HuH-7 (cell line): ENCODE data around the gene RBCK1.
A peak's percentile ranks its signal among the peaks of the same experiment; 100 is the strongest.
"Not testable (repeated sequence)": the region's sequence is repeated elsewhere in the genome, so short reads cannot be mapped to it uniquely, and the experiment has no call there.

Source experiments
- DNase-seq: peaks from one replicate; pipeline ENCODE4 v3.0.0; 2011; ENCODE audit warnings: low spot score

Gene RBCK1

DNA sequence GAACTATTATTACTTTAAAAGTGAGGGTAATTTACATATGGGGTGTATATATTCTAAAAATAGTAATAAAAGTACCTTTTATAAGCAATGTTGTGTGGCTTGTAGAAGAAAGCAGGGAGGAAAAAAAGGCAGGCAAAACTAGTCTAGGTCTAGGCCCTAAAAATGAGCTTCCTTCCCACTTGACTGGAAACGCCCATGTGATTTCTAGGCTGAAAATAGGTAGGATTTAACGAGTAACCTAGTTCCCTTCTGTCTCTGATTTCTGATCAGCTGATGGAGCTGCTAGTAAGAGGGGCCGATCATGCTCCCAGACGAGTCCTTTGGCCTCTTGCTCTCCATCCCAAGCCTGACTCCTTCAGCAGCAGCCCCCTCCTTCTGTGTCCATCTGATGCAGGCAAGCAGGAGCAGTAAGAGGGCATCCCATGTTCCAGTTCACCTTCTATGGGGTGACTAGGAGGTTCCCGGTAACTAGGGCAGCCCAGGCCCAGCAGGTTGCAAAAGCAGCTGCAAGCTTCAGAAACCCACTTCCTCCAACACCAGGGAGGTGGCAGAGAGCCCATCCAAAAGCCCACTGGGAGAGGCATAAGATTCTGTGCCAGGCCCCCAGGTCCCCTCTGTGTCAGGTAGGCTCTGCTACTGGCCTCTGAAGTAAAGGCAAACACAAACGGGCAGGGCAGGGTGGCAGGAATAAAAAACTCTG lies 29.8 kb downstream of the RBCK1 start:
- no peak for DNase-seq

DNA sequence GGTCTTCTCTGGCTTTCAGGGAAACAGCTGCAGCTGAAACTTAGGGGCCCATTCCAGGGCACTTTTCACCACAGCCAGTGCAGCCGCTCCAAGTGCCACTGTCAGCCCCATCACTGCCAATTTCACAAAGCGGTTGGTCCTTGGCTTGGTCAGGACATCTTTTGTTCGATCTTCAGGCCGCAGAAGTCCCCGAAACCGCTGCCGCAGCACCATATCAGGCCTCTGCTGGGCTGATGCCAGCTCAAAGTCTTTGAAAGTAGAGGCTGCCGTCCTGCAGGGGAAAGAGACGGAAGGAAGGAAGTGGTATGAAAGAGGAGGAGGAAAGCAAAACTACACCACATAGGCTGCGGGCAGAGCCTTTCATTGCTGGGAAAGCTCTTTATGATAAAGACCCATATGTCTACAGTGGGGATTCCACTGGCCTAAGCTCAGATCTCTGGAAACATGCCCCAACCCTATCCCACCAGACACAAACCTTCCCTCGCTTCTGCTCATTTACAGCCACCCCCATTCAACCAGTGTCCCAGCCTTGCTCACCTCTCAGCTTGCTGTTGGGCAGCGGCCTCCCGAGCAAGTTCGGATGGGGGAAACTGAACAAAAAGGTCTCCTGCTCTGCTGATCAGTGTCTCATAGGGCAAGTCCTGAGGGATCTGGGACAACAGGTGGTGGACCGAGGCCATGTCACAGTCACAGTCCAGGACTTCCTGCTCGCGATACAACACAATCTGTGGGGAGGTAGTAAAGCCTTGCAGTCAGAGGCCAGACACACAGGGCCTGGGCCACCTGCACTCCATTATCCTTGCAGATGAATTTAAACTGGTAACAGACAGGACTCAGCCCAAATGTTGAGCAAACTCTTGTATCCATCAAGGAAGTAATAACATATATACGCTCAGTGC lies 30.7 kb downstream of the RBCK1 start:
- no peak for DNase-seq

DNA sequence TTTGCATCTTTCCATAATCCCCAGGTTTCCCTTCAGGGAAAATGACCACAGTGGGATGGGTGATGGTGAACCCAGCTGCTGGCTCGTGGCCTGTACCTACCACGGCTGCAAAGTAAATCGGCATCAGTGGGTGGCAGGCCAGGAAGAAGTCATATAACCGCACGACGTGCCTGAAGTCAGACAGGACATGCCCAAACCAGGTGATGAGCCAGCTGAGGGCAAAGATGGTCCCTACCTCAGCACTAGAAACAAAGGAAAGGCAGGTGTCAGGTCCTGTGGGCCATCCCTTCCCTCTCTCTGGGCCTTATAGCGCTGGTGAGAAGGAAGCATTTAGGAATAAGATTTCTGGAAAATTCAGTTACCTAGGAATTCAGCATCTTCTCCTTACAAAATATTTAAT lies 32.0 kb downstream of the RBCK1 start:
- DNase-seq, result no peak

DNA sequence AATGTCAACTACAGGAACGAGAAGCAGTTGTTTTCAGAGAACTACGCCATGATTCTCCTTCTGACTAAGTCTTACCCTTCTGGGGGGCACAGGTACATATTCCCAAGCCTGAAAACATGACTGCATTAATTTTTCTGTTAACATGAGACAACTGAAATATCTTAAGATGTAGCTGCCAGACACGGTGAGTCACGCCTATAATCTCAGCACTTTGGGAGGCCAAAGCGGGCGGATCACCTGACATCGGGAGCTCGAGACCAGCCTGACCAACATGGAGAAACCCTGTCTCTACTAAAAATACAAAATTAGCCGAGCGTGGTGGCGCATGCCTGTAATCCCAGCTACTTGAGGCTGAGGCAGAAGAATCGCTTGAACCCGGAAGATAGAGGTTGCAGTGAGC lies 32.5 kb downstream of the RBCK1 start:
- DNase-seq, result no peak

DNA sequence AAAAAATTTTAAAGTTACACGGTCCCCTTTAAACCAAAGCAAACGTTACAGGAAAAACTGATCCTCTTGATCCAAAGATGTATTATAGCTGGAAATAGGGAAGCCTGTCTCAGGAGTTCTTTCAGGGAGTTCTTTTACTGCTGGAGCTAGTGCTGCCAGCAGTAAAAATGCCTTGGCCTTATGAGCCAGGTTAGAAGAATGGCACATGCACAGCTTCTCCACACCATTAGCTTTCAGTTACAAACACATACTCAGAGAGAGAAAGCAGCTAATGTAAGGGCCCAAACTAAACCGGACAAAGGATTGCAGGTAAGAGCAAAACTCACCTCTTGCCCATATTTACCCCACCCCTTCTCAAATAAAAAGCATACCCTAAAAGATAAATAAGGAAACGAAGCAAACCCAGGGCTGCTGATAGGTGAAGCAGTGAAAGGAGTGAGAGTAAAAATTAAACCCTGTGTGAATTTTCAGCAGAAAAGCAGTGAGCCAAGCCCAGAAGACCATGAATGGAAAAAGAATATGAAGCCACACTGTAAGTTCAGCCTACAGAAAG lies 35.2 kb downstream of the RBCK1 start:
- DNase-seq, result no peak

DNA sequence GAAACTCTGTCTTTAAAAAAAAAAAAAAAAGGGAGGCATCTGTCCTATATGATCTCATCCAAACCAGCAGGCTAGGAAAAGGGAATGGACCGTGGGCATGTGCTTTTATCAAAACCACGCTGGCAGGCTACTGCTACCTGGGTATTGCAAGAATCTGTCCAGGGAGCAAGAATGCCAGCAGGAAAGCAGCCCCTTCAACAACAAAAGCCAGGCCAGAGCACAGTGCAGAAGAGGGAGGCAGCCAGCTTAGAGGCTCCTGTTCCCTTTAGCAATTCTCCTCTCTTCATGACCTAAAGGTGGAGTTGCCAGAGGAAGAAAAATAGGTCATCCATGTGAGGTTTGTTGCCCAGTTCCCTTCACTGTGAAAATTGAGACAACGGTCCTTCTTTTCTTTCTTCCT lies 36.0 kb downstream of the RBCK1 start:
- DNase-seq, result no peak

DNA sequence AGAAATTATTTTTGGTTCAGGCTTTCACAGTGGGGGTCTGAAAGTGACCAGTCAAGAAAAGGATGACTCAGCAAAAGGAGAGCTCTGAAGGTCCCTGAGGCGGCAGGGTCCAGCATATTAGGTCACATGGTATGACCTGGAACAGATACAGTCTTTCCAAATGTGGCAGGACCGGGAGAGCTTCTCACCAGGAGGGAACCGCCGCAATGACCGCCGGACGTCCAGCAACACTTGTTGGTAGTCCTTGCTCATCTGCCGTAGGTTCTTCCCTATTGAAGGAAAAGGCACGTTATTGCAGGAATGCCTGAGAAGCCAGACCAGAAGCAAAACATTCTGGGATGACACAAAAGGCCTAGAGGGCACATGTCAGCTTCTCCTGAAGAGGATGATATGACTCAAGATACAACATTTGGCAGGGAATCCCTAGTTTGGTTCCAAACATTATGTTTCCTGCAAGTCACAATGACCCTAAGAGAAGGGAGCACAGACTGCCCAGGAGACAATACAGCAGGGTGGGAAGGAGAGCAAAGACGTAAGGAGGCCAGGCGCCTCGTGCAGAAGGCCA lies 36.8 kb downstream of the RBCK1 start:
- DNase-seq, result no peak

DNA sequence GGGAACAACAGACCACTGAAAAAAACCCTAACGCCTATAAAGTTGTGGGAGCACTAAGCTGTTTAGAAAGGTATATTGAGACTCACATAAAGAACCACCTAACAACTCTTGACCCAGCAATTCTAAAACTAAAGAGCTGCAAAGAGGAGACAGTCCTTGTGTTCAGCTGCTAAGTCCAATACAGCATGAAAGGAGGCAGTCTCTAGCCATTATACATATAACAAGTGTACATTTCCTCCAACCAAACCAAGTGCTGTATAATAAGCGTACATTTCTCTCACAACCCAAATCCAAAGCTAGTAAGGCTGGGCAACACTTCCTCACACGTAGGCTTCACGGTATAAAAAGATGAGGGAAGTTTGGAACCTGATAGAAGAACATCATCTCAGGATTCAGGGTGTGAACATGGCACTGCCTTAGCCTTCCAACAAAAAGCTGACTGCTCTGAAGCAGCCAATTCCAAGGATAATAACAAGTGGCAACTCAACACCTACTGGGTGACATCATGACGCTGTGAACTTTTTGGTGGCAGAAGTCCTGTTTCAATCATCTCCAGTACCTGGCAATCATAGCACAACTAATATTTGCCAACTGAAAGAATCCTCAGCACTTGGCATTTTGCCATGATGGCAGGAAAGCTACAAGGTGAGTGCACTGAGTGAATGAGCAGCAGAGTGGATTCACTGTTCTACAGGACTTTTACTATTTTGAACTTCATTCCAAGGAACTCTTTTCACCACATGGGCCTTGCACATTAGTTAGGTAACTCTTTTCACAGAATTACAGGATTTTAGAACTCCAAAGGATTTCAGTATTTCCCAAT lies 37.6 kb downstream of the RBCK1 start:
- no peak for DNase-seq

DNA sequence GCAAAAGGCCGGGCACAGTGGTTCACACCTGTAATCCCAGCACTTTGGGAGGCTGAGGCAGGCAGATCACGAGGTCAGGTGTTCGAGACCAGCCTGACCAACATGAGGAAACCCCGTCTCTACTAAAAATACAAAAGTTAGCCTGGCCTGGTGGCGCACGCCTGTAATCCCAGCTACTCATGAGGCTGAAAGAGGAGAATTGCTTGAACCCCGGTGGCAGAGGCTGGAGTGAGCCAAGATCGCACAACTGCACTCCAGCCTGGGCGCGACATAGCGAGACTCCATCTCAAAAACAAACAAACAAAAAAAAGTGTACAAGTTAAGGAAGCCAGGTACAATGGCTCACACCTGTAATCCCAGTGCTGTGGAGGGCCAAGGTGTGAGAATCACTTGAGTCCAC lies 43.9 kb downstream of the RBCK1 start:
- not testable (repeated sequence) for DNase-seq

DNA sequence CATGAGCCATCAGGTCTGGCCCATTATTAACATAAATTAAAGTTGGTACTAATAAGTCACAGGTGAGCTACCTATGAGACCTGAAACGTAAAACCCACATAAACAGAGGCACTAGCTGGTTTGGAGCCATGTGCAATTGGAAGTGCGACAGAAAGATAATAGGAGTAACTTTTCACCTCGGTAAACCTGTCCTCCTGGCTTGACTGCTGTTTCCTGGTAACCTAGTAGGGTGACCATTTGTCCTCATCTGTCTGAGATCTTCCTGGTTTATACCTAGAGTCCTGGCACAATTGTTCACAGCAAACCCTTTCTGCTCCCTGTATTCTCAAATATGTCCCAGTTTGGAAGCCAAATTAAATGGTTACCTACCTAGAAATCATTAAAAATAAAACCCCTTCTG lies 46.9 kb downstream of the RBCK1 start:
- DNase-seq, result no peak

DNA sequence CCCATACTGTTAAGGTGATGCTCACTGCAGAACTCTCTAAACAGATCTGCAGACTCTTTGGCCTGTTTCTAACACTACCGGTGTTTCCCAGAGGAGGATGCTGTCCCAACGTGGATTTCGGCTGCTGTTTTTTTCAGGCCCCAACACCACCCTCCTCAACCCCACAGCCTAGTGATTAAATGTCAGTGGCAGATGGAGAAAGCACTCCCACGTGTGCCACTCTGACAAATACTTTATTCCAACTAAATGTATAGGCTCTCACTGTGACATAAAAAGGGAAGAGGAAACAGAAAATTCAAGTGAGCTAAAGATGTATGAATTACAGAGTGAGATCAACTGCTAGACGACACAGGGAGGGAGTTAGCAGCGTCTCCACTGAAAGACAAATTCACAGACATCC lies 50.7 kb downstream of the RBCK1 start:
- DNase-seq, result no peak

DNA sequence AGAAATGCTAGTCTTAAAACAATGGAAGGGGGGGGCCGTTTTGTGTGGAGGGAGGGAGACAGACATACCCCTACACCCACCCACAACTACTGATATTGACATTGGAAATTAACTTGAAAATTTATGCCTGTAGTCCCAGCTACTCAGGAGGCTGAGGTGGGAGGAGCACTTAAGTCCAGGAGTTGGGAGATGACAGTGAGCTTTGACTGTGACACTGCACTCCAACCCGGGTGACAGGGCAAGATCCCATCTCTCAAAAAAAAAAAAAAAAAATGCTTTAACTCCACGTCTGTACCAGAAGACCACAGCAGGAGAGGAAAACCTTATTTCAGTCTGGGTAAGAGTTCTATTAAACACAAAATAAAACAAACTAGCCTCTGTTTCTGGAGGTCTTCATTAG lies 52.1 kb downstream of the RBCK1 start:
- DNase-seq, result no peak

DNA sequence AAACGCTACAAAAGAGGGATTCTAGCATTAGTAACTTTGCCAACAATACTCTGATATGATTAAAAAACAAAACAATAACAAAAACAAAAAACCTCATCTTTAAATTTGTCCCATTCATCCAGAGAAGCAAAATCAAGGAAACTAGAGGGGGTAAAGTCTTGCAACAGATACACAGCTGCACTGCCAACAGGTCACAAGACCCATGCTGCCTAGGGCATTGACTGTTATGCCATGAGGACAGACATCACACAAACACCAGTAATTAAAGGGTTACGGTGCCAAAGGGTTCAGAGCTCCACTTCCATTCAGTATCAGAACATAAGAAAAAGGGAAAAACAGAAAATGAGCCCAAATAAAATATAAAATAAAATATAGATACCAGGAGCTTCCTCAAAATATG lies 52.6 kb downstream of the RBCK1 start:
- DNase-seq, result peak; percentile 28

DNA sequence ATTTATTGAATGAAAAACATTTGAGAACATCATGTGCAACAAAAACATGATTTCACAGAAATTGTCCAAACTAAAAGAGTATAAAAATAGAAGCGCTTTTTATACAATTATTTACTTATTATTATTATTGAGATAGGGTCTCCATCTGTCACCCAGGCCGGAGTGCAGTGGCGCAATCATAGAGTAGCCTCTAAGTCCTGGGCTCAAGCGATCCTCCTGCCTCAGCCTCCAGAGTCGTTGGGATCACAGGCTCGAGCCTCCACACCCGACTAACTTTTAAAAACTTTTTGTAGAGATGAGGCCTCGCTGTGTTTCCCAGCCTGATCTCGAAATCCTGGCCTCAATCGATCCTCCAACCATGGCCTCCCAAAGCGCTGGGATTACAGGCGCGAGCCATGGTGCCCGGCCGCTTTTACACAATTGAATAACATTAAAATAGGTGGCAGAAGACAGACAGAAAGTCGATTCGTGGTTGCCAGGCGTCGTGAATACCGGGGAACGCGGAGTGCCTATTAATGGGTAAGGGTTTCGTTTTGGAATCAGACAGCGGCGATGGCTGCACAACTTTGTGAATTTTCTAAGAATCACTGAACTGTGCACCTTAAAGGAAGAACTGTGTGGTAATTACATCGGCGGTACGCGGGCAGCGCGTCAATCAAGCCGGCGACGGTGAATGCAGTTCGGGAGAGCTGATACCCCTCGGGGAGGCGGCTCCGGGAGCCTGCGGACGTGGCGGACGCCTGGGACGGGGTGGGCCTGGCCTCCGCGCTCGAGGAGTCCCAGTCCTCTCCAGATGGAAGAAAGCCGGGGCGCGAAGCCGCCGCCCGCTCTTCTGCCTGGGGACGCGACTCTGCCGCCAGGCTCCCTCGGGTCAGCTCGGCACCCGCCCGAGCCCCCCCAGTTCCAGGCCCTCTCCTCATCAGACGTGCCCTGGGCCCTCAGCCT lies 53.4 kb downstream of the RBCK1 start:
- peak; percentile 47 for DNase-seq

DNA sequence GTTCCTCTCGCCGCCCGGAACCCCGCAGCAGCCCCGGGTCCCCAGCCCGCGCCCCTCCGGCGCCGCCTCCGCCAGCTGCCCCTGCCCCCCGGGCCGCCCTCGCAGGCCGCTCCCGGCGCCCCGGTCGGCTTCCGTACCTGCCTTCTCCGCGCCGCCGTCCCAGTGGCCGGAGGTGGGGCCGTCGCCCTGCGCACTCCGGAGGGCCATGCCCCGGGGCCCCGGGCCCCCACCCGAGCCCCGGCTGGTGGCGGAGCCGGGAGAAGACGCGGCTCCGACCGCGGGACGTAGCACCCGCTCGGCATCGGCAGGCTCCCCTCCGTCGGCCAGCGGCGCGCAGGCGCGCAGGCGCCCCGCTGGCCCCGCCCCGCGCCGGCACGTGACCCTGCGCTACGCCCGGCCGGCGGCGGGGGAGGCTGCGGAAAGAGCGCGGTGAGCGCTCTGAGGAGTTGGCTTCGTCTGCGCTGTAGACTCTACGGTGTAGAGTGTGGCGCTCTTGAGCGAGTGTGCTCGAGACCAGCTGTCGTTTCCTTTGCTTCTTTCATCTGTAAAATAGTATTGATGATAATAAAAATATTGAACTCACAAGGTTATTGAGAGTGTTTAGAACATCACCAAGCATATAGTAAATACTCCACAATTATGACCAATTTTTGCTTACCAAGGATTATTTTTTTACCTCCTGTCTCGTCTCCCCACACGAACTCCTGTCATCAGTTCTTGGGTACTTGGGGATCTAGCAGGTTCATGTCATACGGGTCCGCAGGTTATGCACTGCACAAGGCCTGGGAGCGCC lies 54.3 kb downstream of the RBCK1 start, which contains the start of gene TBC1D20:
TBC1D20 (minus strand) TSS at position 335 of the 793 bp plus-strand sequence; CDS start at position 207, 128 bp downstream.
- DNase-seq, result peak; percentile 94

DNA sequence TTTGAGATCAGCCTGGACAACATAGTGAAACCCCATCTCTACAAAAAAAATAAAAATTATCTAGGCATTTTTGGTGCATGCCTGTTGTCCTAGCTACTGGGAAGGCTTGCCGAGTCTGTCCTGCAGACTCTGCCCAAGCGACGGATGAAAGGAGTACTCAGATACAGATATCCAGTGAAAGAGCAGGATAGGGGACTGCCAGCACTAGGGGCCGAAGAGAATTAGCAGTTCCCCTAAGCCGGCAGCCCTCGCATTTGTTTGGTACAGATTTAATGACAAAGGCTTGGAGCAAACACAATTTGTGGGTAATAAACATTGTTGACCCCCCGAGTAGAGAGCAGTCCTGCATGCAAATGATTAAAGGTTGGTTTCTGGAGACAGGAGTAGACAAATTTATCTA lies 59.7 kb downstream of the RBCK1 start:
- DNase-seq, result no peak

DNA sequence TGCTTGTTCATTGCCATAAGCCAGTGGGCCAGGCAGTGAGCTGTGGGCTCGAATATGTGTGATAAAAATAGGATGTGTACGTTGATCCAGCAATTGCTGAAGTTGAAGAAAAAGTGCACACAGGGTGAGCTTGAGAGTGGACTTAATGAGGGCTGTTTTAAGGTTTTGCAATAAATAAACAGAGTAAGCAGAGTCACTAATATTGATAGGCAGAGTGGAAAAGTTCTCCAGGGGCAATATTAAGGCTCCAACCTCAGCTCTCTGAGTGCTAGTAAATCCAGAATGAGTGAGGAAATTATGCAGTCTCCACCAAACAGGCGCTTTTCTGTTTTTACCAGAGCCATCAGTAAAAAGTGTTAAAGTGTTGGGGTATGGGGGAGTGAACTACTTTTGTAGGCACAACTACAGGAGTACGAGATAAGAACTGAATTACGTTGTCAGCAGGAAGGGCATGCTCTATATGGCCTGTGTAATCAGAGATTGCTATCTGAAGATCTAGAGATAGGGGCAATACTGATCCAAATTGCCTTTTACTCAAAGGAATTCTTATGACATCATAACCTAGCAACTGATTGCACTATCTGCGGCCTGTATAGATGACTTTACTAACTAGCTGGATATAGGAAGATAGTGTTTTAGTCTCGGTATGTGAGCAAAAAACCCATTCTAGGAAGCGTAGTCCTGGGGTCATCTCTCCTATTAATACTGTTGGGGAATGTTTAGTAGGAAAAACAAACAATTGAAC lies 61.8 kb downstream of the RBCK1 start:
- no peak for DNase-seq

DNA sequence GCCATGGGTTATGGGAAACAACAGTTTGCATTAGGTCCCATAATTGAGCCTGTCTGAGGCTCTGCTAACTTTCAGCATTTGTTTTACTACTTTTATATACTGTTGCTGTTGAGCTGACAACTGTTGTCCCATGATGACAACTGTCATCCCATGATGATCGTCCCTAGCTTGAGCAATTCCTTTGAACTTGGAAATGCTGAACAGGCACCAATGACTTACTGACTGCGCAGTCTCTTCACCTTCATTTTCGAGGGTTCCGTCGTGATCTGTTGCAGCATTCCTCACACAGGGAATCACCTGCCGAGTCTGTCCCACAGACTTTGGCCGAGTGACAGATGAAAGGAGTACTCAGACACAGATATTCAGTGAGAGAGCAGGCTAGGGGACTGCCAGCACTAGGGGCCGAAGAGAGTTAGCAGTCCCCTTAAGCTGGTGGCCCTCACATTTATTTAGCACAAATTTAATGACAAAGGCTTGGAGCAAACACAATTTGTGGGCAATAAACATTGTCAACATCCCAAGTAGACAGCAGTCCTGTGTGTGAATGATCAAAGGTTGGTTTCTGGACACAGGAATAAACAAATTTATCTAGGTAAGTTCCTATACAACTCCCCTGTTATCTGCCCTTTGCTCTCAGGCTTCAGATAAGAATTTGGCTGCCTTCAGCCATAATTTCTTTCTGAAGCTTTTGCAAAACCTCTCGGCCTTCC lies 64.2 kb downstream of the RBCK1 start:
- DNase-seq, result peak; percentile 27
